ENCODE measurements around the gene CDC42BPA.

- no peak for TF ChIP-seq CTCF (IDR thresholded peaks at IDR 0.05)
- no peak for TF ChIP-seq POLR2A (IDR thresholded peaks at IDR 0.05)
Measured at GRCh38 chr1:227009937-227010336, 308.4 kb downstream of the CDC42BPA start.
